HepG2 (cell line): ENCODE results near the gene STAT6. TPM values are rescaled to one million over a fixed set of nuclear protein-coding genes. Genes with fewer than 3 reads are reported as not detected.

ENCODE experiments used
- ARHGAP35 ChIP-seq: sonication (generic); formaldehyde crosslinking; IDR thresholded peaks from 2 replicates; pipeline ENCODE4 v1.9.0; 2022; ENCODE audit warnings: mild to moderate bottlenecking, inconsistent platforms, moderate library complexity, missing genetic modification reagents, borderline replicate concordance
- BATF2 ChIP-seq: sonication (generic); formaldehyde crosslinking; IDR thresholded peaks from 2 replicates; pipeline ENCODE4 v1.8.0; 2022; ENCODE audit warnings: mild to moderate bottlenecking, missing genetic modification reagents, moderate library complexity
- BCL3 ChIP-seq: sonication (generic); formaldehyde crosslinking; IDR thresholded peaks from 2 replicates; pipeline ENCODE4 v1.5.1; 2020; ENCODE audit warnings: mild to moderate bottlenecking, missing genetic modification reagents, moderate library complexity
- BCL6 ChIP-seq: IDR thresholded peaks from 2 replicates; pipeline ENCODE4 v1.6.1; 2016; ENCODE audit warnings: missing genetic modification reagents, missing compliant biosample characterization
- HNRNPUL1 ChIP-seq: fragments of 200-400 bp; formaldehyde crosslinking; IDR thresholded peaks from 2 replicates; pipeline ENCODE4 v1.6.1; 2017; ENCODE audit warnings: low read depth, mild to moderate bottlenecking, low read length, moderate library complexity
- MAFG ChIP-seq: sonication (generic); formaldehyde crosslinking; IDR thresholded peaks from 2 replicates; pipeline ENCODE4 v1.5.1; 2020; ENCODE audit warnings: mild to moderate bottlenecking, missing genetic modification reagents
- MBNL3 ChIP-seq: fragments of 250-450 bp; sonication (Bioruptor Pico); conservative IDR thresholded peaks from 2 replicates; pipeline ENCODE4 v1.8.0; 2022; ENCODE audit warnings: mild to moderate bottlenecking, inconsistent platforms
- NCOA2 ChIP-seq: sonication (generic); formaldehyde crosslinking; IDR thresholded peaks from 2 replicates; pipeline ENCODE4 v1.8.0; 2022; ENCODE audit warnings: inconsistent platforms
- NCOR1 ChIP-seq: fragments of 200-600 bp; sonication (generic); IDR thresholded peaks from 2 replicates; pipeline ENCODE4 v1.7.0; 2017; ENCODE audit warnings: antibody characterized with exemption, low read length, borderline replicate concordance
- NR2F1 ChIP-seq, 2 experiments: fragments of 450-650 bp in 1 of 2; formaldehyde crosslinking in 1 of 2; IDR thresholded peaks; 2 replicates each; pipeline versions ENCODE4 v1.5.0 to v1.6.1; 2016 to 2020; ENCODE audit warnings: mild to moderate bottlenecking in 1 of 2, missing compliant biosample characterization in 1 of 2, missing genetic modification reagents in 1 of 2, moderate library complexity in 1 of 2
- PHF21A ChIP-seq: sonication (generic); formaldehyde crosslinking; IDR thresholded peaks from 2 replicates; pipeline ENCODE4 v1.5.0; 2020; ENCODE audit warnings: mild to moderate bottlenecking, missing genetic modification reagents
- SNRNP70 ChIP-seq: fragments of 200-400 bp; formaldehyde crosslinking; IDR thresholded peaks from 2 replicates; pipeline ENCODE4 v1.6.1; 2017; ENCODE audit warnings: mild to moderate bottlenecking, low read depth, low read length, moderate library complexity
- TAF1 ChIP-seq: sonication (generic); formaldehyde crosslinking; IDR thresholded peaks from 2 replicates; pipeline ENCODE4 v1.4.0; 2020; ENCODE audit warnings: missing genetic modification reagents
- TP53 ChIP-seq: sonication (generic); formaldehyde crosslinking; conservative IDR thresholded peaks from 2 replicates; pipeline ENCODE4 v1.4.0; 2020; ENCODE audit warnings: missing genetic modification reagents
- ZBTB8A ChIP-seq: sonication (generic); formaldehyde crosslinking; IDR thresholded peaks from 2 replicates; pipeline ENCODE4 v1.4.0; 2020; ENCODE audit warnings: mild to moderate bottlenecking, low read depth, missing genetic modification reagents, borderline replicate concordance
- ZFP1 ChIP-seq: IDR thresholded peaks from 2 replicates; pipeline ENCODE4 v1.6.1; 2016
- ZNF12 ChIP-seq: sonication (generic); formaldehyde crosslinking; IDR thresholded peaks from 2 replicates; pipeline ENCODE4 v1.5.0; 2020; ENCODE audit warnings: missing genetic modification reagents
- ZNF142 ChIP-seq: sonication (generic); formaldehyde crosslinking; IDR thresholded peaks from 2 replicates; pipeline ENCODE4 v1.4.0; 2020; ENCODE audit warnings: missing genetic modification reagents
- ZNF382 ChIP-seq: sonication (generic); formaldehyde crosslinking; IDR thresholded peaks from 2 replicates; pipeline ENCODE4 v1.5.0; 2020; ENCODE audit warnings: missing genetic modification reagents, mild to moderate bottlenecking, borderline replicate concordance
- ZNF432 ChIP-seq: sonication (generic); formaldehyde crosslinking; IDR thresholded peaks from 2 replicates; pipeline ENCODE4 v1.5.0; 2020; ENCODE audit warnings: missing genetic modification reagents, mild to moderate bottlenecking, borderline replicate concordance
- ZNF460 ChIP-seq: sonication (generic); formaldehyde crosslinking; IDR thresholded peaks from 2 replicates; pipeline ENCODE4 v1.5.1; 2020; ENCODE audit warnings: missing genetic modification reagents, mild to moderate bottlenecking, borderline replicate concordance
- polyA plus RNA-seq, 8 experiments: library from polyadenylated mRNA; depleted of rRNA in 3 of 8; stranded (reverse) in 7 of 8; unstranded in 1 of 8; fragments of >200 nt; fragmentation: Illumina TruSeq in 4 of 8; extraction: Trizol in 4 of 8; gene quantifications; 2 replicates each; pipeline versions ENCODE4 v1.2.1 to v1.2.3, GENCODE V29; 2011 to 2016; ENCODE audit warnings: low read depth in 4 of 8, missing spikeins in 1 of 8, mixed read lengths in 1 of 8; ENCODE audit not compliant: insufficient read depth in 1 of 8
- total RNA-seq, 5 experiments: library from RNA; depleted of rRNA; stranded (reverse); fragments of >200 nt; fragmentation: Illumina TruSeq; extraction: Trizol; gene quantifications; 2 replicates each; pipeline ENCODE4 v1.2.3, GENCODE V29; 2016; ENCODE audit warnings: low read depth in 1 of 5

The STAT6 gene
- total and polyA plus RNA-seq, 2 of the 13 experiments (the other 11 are each of a cell fraction or from before 2014, with no cell fraction given) = 28.0 to 62.2 TPM

- TF ChIP-seq BCL3 (CRISPR knock-in tag) (no peak), NCOA2 (0 out of 2 replicates have a peak, but pooled peaks have one; percentile 19), ZNF460 (CRISPR knock-in tag) (no peak), NR2F1 (CRISPR knock-in tag; IDR thresholded peaks at IDR 0.05) (no peak), MBNL3 (no peak), SNRNP70 (no peak), MAFG (CRISPR knock-in tag) (no peak), ZNF432 (CRISPR knock-in tag) (no peak), TP53 (CRISPR knock-in tag) (no peak), ARHGAP35 (CRISPR knock-in tag) (no peak), BCL6 (peak; percentile 68), PHF21A (CRISPR knock-in tag) (no peak; the same call in 1 of the 2 replicates), ZNF142 (CRISPR knock-in tag) (no peak), ZNF382 (CRISPR knock-in tag) (no peak), NCOR1 (0 out of 2 replicates have a peak, but pooled peaks have one; percentile 25), HNRNPUL1 (no peak), ZBTB8A (CRISPR knock-in tag) (no peak), ZNF12 (CRISPR knock-in tag) (no peak), TAF1 (CRISPR knock-in tag) (peak; percentile 16; the same call in 1 of the 2 replicates), BATF2 (no peak), ZFP1 (CRISPR knock-in tag) (no peak)
Measured at GRCh38 chr12:57127101-57127725, 16.1 kb upstream of the STAT6 start (continued).
